HG03097 (cell line): ENCODE measurements around the gene PIRT.
"Not testable (repeated sequence)": the region's sequence is repeated elsewhere in the genome, so short reads cannot be mapped to it uniquely, and the experiment has no call there.

Source experiments
- ATAC-seq: cut with Tn5 transposase; IDR thresholded peaks from one replicate; pipeline ENCODE4 v1.9.1; 2021; ENCODE audit not compliant: unreplicated experiment, low FRiP score

Gene PIRT

GRCh38 chr17:10837921-10838320 lies at the start of gene PIRT:
Gene PIRT (minus strand): TSS chr17:10838087. CDS start chr17:10825645, 12,442 bp downstream.
- ATAC-seq = no peak

- ATAC-seq = no peak
Measured at GRCh38 chr17:10881959-10882358, 44.1 kb upstream of the PIRT start.

- no peak for ATAC-seq
Measured at GRCh38 chr17:10879190-10879836, 41.4 kb upstream of the PIRT start.

- ATAC-seq = no peak
Measured at GRCh38 chr17:10875984-10876555, 38.2 kb upstream of the PIRT start.

GRCh38 chr17:10875430-10875851 lies 37.6 kb upstream of the PIRT start:
- no peak for ATAC-seq

GRCh38 chr17:10871914-10872313 lies 34.0 kb upstream of the PIRT start:
- no peak for ATAC-seq

GRCh38 chr17:10870336-10871050 lies 32.6 kb upstream of the PIRT start:
- no peak for ATAC-seq

GRCh38 chr17:10868744-10869143 lies 30.9 kb upstream of the PIRT start:
- ATAC-seq = not testable (repeated sequence)

- no peak for ATAC-seq
Measured at GRCh38 chr17:10859051-10859450, 21.2 kb upstream of the PIRT start.

GRCh38 chr17:10857976-10858375 lies 20.1 kb upstream of the PIRT start:
- no peak for ATAC-seq

GRCh38 chr17:10846636-10847035 lies 8.7 kb upstream of the PIRT start:
- ATAC-seq = not testable (repeated sequence)

- no peak for ATAC-seq
Measured at GRCh38 chr17:10845388-10845751, 7.5 kb upstream of the PIRT start.

GRCh38 chr17:10844621-10845387 lies 6.9 kb upstream of the PIRT start:
- peak; percentile 89 for ATAC-seq

GRCh38 chr17:10843811-10844210 lies 5.9 kb upstream of the PIRT start:
- ATAC-seq = no peak

GRCh38 chr17:10842658-10843057 lies 4.8 kb upstream of the PIRT start:
- ATAC-seq = no peak

GRCh38 chr17:10838682-10839081 lies 795 bp upstream of the PIRT start:
- ATAC-seq = no peak

- no peak for ATAC-seq
Measured at GRCh38 chr17:10836966-10837590, 809 bp downstream of the PIRT start.

- no peak for ATAC-seq
Measured at GRCh38 chr17:10836145-10836544, 1.7 kb downstream of the PIRT start.

GRCh38 chr17:10831696-10832095 lies 6.2 kb downstream of the PIRT start:
- no peak for ATAC-seq

GRCh38 chr17:10827898-10828552 lies 9.9 kb downstream of the PIRT start:
- ATAC-seq = no peak
